GM13976 (cell line): Measurements from ENCODE around the gene C4A.
"Not testable (repeated sequence)": the region's sequence is repeated elsewhere in the genome, so short reads cannot be mapped to it uniquely, and the experiment has no call there.

Experiments used
- DNase-seq: peaks from one replicate; pipeline ENCODE4 v3.0.0; 2012; ENCODE audit warnings: low spot score
- CTCF ChIP-seq: IDR thresholded peaks from 2 replicates; pipeline ENCODE4 v1.5.1; 2012; ENCODE audit warnings: borderline replicate concordance, mild to moderate bottlenecking; ENCODE audit not compliant: insufficient read depth; ENCODE audit errors: extremely low read depth, missing control alignments, control extremely low read depth
- in situ Hi-C: fragments of 300-500 bp; cut with MboI; formaldehyde crosslinking; loops from one replicate; pipeline ENCODE4 v1.12.0; 2022; ENCODE audit warnings: low sequenced_read_pairs, mixed read lengths, inconsistent platforms; ENCODE audit not compliant: unreplicated experiment

Gene C4A

GRCh38 chr6:31971279-31971992 lies 10.4 kb upstream of the C4A start:
- DNase-seq, result no peak
- no peak for TF ChIP-seq CTCF
- in situ Hi-C loops, result no loop called here

- peak; percentile 99 for DNase-seq
- in situ Hi-C loops, result no loop called here
- TF ChIP-seq CTCF, result no peak
Observed at GRCh38 chr6:31971993-31972708, 9.7 kb upstream of the C4A start, which contains the start of gene DXO. Gene DXO (minus strand): TSS chr6:31972138. CDS start chr6:31971675, 463 bp downstream.

DNA sequence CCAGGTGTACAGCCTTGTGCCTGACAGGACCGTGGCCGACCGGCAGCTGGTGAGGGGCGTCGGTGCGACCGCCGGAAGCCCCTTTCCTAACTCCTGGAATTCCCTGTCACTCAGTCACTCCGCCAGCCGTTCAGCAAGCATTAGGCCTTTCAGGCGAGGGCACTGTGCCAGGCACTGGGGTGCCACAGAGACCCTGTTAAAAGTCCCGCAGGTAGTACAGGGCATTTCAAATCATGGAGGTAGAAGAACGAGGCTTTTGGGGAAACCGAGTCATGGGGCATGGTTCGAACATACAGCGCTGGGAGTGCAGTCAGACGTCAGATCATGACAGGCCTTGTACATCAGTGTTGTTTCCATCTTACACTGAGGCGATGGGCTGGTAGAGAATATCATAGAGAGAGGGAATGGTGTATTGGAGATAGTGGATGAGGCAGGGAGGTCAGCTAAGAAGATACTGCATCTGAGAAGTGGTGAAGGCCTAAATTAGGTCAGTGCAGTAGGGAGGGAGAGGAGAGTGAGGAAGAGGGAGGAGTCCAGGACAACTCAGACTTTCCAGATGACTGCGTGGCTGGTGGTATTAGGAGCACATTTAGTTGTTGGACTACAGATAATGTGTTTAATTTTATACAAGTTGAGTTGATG lies 9.0 kb upstream of the C4A start:
- in situ Hi-C loops, result no loop called here
- no peak for DNase-seq
- TF ChIP-seq CTCF, result no peak

- DNase-seq, in situ Hi-C loops: not testable (repeated sequence)
Observed at GRCh38 chr6:31976065-31976464, 5.8 kb upstream of the C4A start.

DNA sequence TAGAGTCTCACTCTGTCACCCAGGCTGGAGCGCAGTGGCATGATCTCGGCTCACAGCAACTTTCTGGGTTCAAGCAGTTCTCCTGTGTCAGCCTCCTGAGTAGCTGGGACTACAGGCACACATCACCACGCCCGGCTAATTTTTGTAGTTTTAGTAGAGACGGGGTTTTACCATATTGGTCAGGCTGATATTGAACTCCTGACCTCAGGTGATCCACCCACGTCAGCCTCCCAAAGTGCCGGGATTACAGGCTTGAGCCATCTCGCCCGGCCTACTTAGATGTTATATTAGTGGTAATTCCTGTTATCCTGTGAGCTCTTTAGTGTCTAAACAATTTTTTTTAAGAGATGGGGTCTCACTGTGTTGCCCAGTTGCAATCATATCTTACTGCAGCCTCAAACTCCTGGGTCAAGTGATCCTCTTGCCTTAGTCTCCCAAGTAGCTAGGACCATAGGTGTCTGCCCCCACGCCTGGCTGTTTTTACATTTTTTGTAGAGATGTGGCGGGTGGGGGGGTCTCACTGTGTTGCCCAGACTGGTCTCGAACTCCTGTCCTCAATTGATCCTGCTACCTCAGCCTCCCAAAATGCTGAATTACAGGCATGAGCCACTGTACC lies 3.9 kb upstream of the C4A start:
- TF ChIP-seq CTCF, result no peak
- in situ Hi-C loops, result no loop called here
- no peak for DNase-seq

DNA sequence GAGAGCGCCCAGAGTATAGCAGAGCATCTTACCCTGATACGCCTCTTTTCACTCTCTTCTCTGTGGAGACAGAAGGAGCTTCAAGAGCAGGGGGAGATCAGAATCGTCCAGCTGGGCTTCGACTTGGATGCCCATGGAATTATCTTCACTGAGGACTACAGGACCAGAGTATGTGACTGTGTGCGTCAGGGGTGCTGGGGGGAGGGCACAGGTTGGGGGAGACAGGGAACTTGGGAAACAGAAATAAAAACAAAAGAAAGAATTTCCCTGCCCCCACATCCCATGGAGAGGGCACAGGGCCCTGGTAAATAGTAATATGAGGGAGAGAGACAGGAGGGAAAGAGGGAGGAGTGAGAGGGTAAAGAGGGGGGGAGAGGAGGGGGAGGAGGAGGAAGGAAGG lies 3.0 kb upstream of the C4A start:
- TF ChIP-seq CTCF, result no peak
- DNase-seq, result no peak
- in situ Hi-C loops, result no loop called here
